ENCODE results near the gene REN.

- no peak for TF ChIP-seq CTCF (conservative IDR thresholded peaks at IDR 0.05; ENCODE audit: low read depth in 2 of 2)
- TF ChIP-seq EZH2phosphoT487 (IDR thresholded peaks at IDR 0.05; ENCODE audit: unreplicated experiment): no peak
- TF ChIP-seq POLR2AphosphoS5 (IDR thresholded peaks at IDR 0.05; ENCODE audit: low read depth): no peak
- TF ChIP-seq STAT1 (IDR thresholded peaks at IDR 0.05; ENCODE audit: unreplicated experiment): no peak
- no peak for TF ChIP-seq EZH2 (IDR thresholded peaks at IDR 0.05; ENCODE audit: low read depth, unreplicated experiment)
- TF ChIP-seq REST (IDR thresholded peaks at IDR 0.05; ENCODE audit: unreplicated experiment): no peak
- no peak for TF ChIP-seq JUNB (IDR thresholded peaks at IDR 0.05; ENCODE audit: unreplicated experiment)
- TF ChIP-seq CREB1 (CRISPR knock-in tag; IDR thresholded peaks at IDR 0.05; ENCODE audit: low read depth): no peak
- TF ChIP-seq ZNF331 (CRISPR knock-in tag; IDR thresholded peaks at IDR 0.05; ENCODE audit: low read depth): no peak
- no peak for TF ChIP-seq ETS1 (IDR thresholded peaks at IDR 0.05)
- TF ChIP-seq ZNF462 (CRISPR knock-in tag; IDR thresholded peaks at IDR 0.05): no peak
Observed at GRCh38 chr1:204192046-204192445, 25.9 kb upstream of the REN start.

All from GM23338 (cell line).